Activated T-cell treated with anti-CD3 and anti-CD28 coated beads for 1 hour (primary cell): ENCODE results near the gene OR7A5.
"Not testable (repeated sequence)": the region's sequence is repeated elsewhere in the genome, so short reads cannot be mapped to it uniquely, and the experiment has no call there.

Experiments
- DNase-seq: peaks from one replicate; pipeline ENCODE4 v3.0.0-alpha.2; 2020; ENCODE audit warnings: low read depth

The OR7A5 gene

GRCh38 chr19:14784730-14785101 is 50.3 kb downstream of the OR7A5 start:
- DNase-seq = not testable (repeated sequence)

GRCh38 chr19:14783410-14783998 is 51.5 kb downstream of the OR7A5 start:
- DNase-seq = not testable (repeated sequence)

GRCh38 chr19:14782626-14783409 is 52.2 kb downstream of the OR7A5 start:
- no peak for DNase-seq

- not testable (repeated sequence) for DNase-seq
Observed at GRCh38 chr19:14781713-14782536, 53.1 kb downstream of the OR7A5 start.

- DNase-seq = not testable (repeated sequence)
Observed at GRCh38 chr19:14780622-14781225, 54.3 kb downstream of the OR7A5 start.

GRCh38 chr19:14779151-14779550 is 55.8 kb downstream of the OR7A5 start:
- no peak for DNase-seq

GRCh38 chr19:14778110-14778845 is 56.7 kb downstream of the OR7A5 start, which contains the start of gene ADGRE2:
ADGRE2 (minus strand) TSS chr19:14778560; CDS start chr19:14776756, 1,804 bp downstream.
- not testable (repeated sequence) for DNase-seq

- DNase-seq = not testable (repeated sequence)
Observed at GRCh38 chr19:14777645-14778044, 57.3 kb downstream of the OR7A5 start.
